IPS-15b (cell line): ENCODE data around the gene SOBP.

Experiments used
- H3K27me3 ChIP-seq: one replicate; pipeline ENCODE4 v1.6.1; 2013; ENCODE audit warnings: low read length; ENCODE audit not compliant: control insufficient read depth, insufficient read depth
- H3K36me3 ChIP-seq: one replicate; pipeline ENCODE4 v1.6.1; 2013; ENCODE audit warnings: low read length; ENCODE audit not compliant: control insufficient read depth, insufficient read depth
- H3K4me1 ChIP-seq: one replicate; pipeline ENCODE4 v1.6.1; 2013; ENCODE audit warnings: mild to moderate bottlenecking, low read length; ENCODE audit not compliant: control insufficient read depth, insufficient read depth
- H3K4me3 ChIP-seq: one replicate; pipeline ENCODE4 v1.5.1; 2013; ENCODE audit warnings: low read depth, low read length
- H3K9ac ChIP-seq: one replicate; pipeline ENCODE4 v1.6.1; 2013; ENCODE audit warnings: low read depth, mild to moderate bottlenecking, low read length
- H3K9me3 ChIP-seq: one replicate; pipeline ENCODE4 v1.6.1; 2013; ENCODE audit warnings: mild to moderate bottlenecking, low read length; ENCODE audit not compliant: control insufficient read depth, insufficient read depth

SOBP gene

GRCh38 chr6:107695061-107695720, 205.3 kb downstream of the SOBP start:
- H3K4me3 ChIP-seq, result no peak overlapping the region
- no peaks in the 10 kb centered on the region for H3K36me3 ChIP-seq
- H3K4me1 ChIP-seq, result peaks cover 6% of the 10 kb centered on the region
- H3K9ac ChIP-seq, result no peak overlapping the region
- no peaks in the 10 kb centered on the region for H3K9me3 ChIP-seq
- no peaks in the 10 kb centered on the region for H3K27me3 ChIP-seq

GRCh38 chr6:107697682-107698081, 207.8 kb downstream of the SOBP start:
- Histone ChIP-seq H3K9ac (no peak overlapping the region), H3K4me3 (no peak overlapping the region), H3K9me3 (no peaks in the 10 kb centered on the region)

GRCh38 chr6:107698146-107698545, 208.2 kb downstream of the SOBP start:
- H3K4me1 ChIP-seq, result peaks cover 6% of the 10 kb centered on the region
- no peak overlapping the region for H3K9ac ChIP-seq
- H3K36me3 ChIP-seq, result no peaks in the 10 kb centered on the region
- H3K27me3 ChIP-seq, result no peaks in the 10 kb centered on the region
- no peak overlapping the region for H3K4me3 ChIP-seq
- no peaks in the 10 kb centered on the region for H3K9me3 ChIP-seq

More at GRCh38 chr6:107697682-107698081, 207.8 kb downstream of the SOBP start:
- Histone ChIP-seq H3K36me3 (no peaks in the 10 kb centered on the region), H3K4me1 (peaks cover 6% of the 10 kb centered on the region), H3K27me3 (no peaks in the 10 kb centered on the region)

GRCh38 chr6:107699254-107699653, 209.3 kb downstream of the SOBP start:
- no peaks in the 10 kb centered on the region for H3K9me3 ChIP-seq
- H3K9ac ChIP-seq, result no peak overlapping the region
- no peaks in the 10 kb centered on the region for H3K27me3 ChIP-seq
- H3K4me3 ChIP-seq, result no peak overlapping the region
- H3K36me3 ChIP-seq, result no peaks in the 10 kb centered on the region
- H3K4me1 ChIP-seq, result peaks cover 6% of the 10 kb centered on the region

GRCh38 chr6:107699697-107700325, 209.9 kb downstream of the SOBP start:
- Histone ChIP-seq H3K27me3 (no peaks in the 10 kb centered on the region), H3K9ac (no peak overlapping the region), H3K36me3 (no peaks in the 10 kb centered on the region), H3K9me3 (no peaks in the 10 kb centered on the region), H3K4me1 (peaks cover 6% of the 10 kb centered on the region), H3K4me3 (no peak overlapping the region)

- H3K4me1 ChIP-seq, result peaks cover 6% of the 10 kb centered on the region
- no peaks in the 10 kb centered on the region for H3K36me3 ChIP-seq
- H3K4me3 ChIP-seq, result no peak overlapping the region
- H3K27me3 ChIP-seq, result no peaks in the 10 kb centered on the region
- no peak overlapping the region for H3K9ac ChIP-seq
- H3K9me3 ChIP-seq, result no peaks in the 10 kb centered on the region
These were observed 213.7 kb downstream of the SOBP start for GRCh38 chr6:107703606-107704005.

GRCh38 chr6:107704347-107705013, 214.6 kb downstream of the SOBP start:
- no peaks in the 10 kb centered on the region for H3K27me3 ChIP-seq
- H3K36me3 ChIP-seq, result no peaks in the 10 kb centered on the region
- no peaks in the 10 kb centered on the region for H3K9me3 ChIP-seq
- H3K9ac ChIP-seq, result no peak overlapping the region
- peaks cover 6% of the 10 kb centered on the region for H3K4me1 ChIP-seq
- no peak overlapping the region for H3K4me3 ChIP-seq

- no peak overlapping the region for H3K9ac ChIP-seq
- no peaks in the 10 kb centered on the region for H3K36me3 ChIP-seq
- H3K4me1 ChIP-seq, result no peaks in the 10 kb centered on the region
- no peaks in the 10 kb centered on the region for H3K27me3 ChIP-seq
- H3K9me3 ChIP-seq, result no peaks in the 10 kb centered on the region
- H3K4me3 ChIP-seq, result no peak overlapping the region
These were observed 216.7 kb downstream of the SOBP start for GRCh38 chr6:107706516-107707115.

GRCh38 chr6:107707346-107708275, 217.7 kb downstream of the SOBP start:
- Histone ChIP-seq H3K4me1 (no peaks in the 10 kb centered on the region), H3K27me3 (no peaks in the 10 kb centered on the region), H3K36me3 (no peaks in the 10 kb centered on the region), H3K9me3 (no peaks in the 10 kb centered on the region), H3K9ac (no peak overlapping the region), H3K4me3 (no peak overlapping the region)

- no peak overlapping the region for H3K9ac ChIP-seq
- H3K4me1 ChIP-seq, result no peaks in the 10 kb centered on the region
- H3K36me3 ChIP-seq, result no peaks in the 10 kb centered on the region
- H3K27me3 ChIP-seq, result no peaks in the 10 kb centered on the region
- H3K4me3 ChIP-seq, result no peak overlapping the region
- no peaks in the 10 kb centered on the region for H3K9me3 ChIP-seq
These were observed 218.5 kb downstream of the SOBP start for GRCh38 chr6:107708435-107708834.

- Histone ChIP-seq H3K36me3 (no peaks in the 10 kb centered on the region), H3K4me3 (no peak overlapping the region), H3K9me3 (no peaks in the 10 kb centered on the region), H3K27me3 (no peaks in the 10 kb centered on the region), H3K4me1 (no peaks in the 10 kb centered on the region), H3K9ac (no peak overlapping the region)
These were observed 219.4 kb downstream of the SOBP start for GRCh38 chr6:107709341-107709740.
